Anterior cingulate cortex (tissue), 58 donors: ENCODE data around the gene SIVA1.

Experiments
- DNase-seq, 58 donors: peaks; one replicate each; lab custom pipeline; 2025; lab: John Stamatoyannopoulos, UW

SIVA1 gene

GRCh38 chr14:104768437-104769323 lies 15.7 kb downstream of the SIVA1 start:
- DNase-seq, result peak in 57 of 58 donors; percentile 40 to 94 (median 76)

- no peak for DNase-seq
These were observed 16.6 kb downstream of the SIVA1 start for GRCh38 chr14:104769324-104770071.

GRCh38 chr14:104770072-104770579 lies 17.2 kb downstream of the SIVA1 start:
- peak in 1 of 58 donors; percentile 29 for DNase-seq

GRCh38 chr14:104770851-104771272 lies 17.9 kb downstream of the SIVA1 start:
- no peak for DNase-seq

GRCh38 chr14:104771374-104771773 lies 18.4 kb downstream of the SIVA1 start:
- no peak for DNase-seq

GRCh38 chr14:104771918-104772706 lies 19.2 kb downstream of the SIVA1 start:
- DNase-seq, result no peak

GRCh38 chr14:104772707-104773504 lies 20.0 kb downstream of the SIVA1 start:
- no peak for DNase-seq

- DNase-seq, result peak in 2 of 58 donors; percentile 20 to 27
These were observed 20.8 kb downstream of the SIVA1 start for GRCh38 chr14:104773505-104774452.

GRCh38 chr14:104774453-104775072 lies 21.6 kb downstream of the SIVA1 start:
- DNase-seq, result no peak

GRCh38 chr14:104775073-104775489 lies 22.1 kb downstream of the SIVA1 start:
- DNase-seq, result no peak

GRCh38 chr14:104776481-104776880 lies 23.5 kb downstream of the SIVA1 start:
- no peak for DNase-seq

GRCh38 chr14:104776961-104777807 lies 24.2 kb downstream of the SIVA1 start:
- no peak for DNase-seq

GRCh38 chr14:104777808-104778249 lies 24.9 kb downstream of the SIVA1 start:
- no peak for DNase-seq

- no peak for DNase-seq
These were observed 25.9 kb downstream of the SIVA1 start for GRCh38 chr14:104778694-104779331.

GRCh38 chr14:104779776-104780512 lies 27.0 kb downstream of the SIVA1 start:
- DNase-seq, result no peak
